IMR-90 (cell line): ENCODE data around the gene PTN. TPM values are rescaled to one million over a fixed set of nuclear protein-coding genes. Genes with fewer than 3 reads are reported as not detected.

Experiments used
- ATAC-seq: fragments of 200-7000 bp; cut with Tn5 transposase; 2 replicates; pipeline ENCODE4 v1.9.1; 2020; ENCODE audit warnings: low read depth, mild to moderate bottlenecking, moderate library complexity
- BruUV-seq: library from RNA; stranded (reverse); fragments of 400-500 nt; replicated peaks from 2 replicates; lab custom pipeline; 2021; lab: Mats Ljungman, UMichigan
- CTCF ChIA-PET: fragments of 300-600 bp; formaldehyde crosslinking; extraction: SDS; loops from one replicate; lab custom pipeline; 2021; ENCODE audit warnings: antibody characterized with exemption; lab: Yijun Ruan, JAX
- POLR2A ChIA-PET: fragments of 300-600 bp; sonication (Branson Sonifier 250); formaldehyde crosslinking; loops from one replicate; lab custom pipeline; 2022; ENCODE audit warnings: antibody characterized with exemption; ENCODE audit not compliant: unreplicated experiment; lab: Charles Lee
- DNase-seq: peaks from one replicate; pipeline ENCODE4 v3.0.0; 2013
- H2AFZ ChIP-seq: replicated peaks from 2 replicates; pipeline ENCODE3; 2013; ENCODE audit warnings: low read length, mild to moderate bottlenecking; ENCODE audit not compliant: poor library complexity
- H2AK5ac ChIP-seq: 2 replicates; pipeline ENCODE4 v1.6.1; 2013; ENCODE audit warnings: low read depth, low read length, inconsistent platforms
- H2AK9ac ChIP-seq: replicated peaks from 2 replicates; pipeline ENCODE3; 2013; ENCODE audit warnings: mild to moderate bottlenecking, low read depth, low read length, moderate library complexity; ENCODE audit not compliant: poor library complexity
- H2BK120ac ChIP-seq: 2 replicates; pipeline ENCODE4 v1.6.1; 2013; ENCODE audit warnings: low read depth, low read length, inconsistent platforms
- H2BK15ac ChIP-seq: 3 replicates; pipeline ENCODE4 v1.6.1; 2013; ENCODE audit warnings: low read depth, low read length, inconsistent platforms
- H2BK20ac ChIP-seq: 2 replicates; pipeline ENCODE4 v1.6.1; 2013; ENCODE audit warnings: low read depth, mild to moderate bottlenecking, inconsistent platforms, low read length, moderate library complexity
- H2BK5ac ChIP-seq: 2 replicates; pipeline ENCODE4 v1.6.1; 2013; ENCODE audit warnings: mild to moderate bottlenecking, low read depth, low read length, inconsistent platforms; ENCODE audit not compliant: poor library complexity, severe bottlenecking
- H3K14ac ChIP-seq: replicated peaks from 2 replicates; pipeline ENCODE4 v1.6.1; 2013; ENCODE audit warnings: low read depth, low read length, inconsistent platforms
- H3K18ac ChIP-seq: 2 replicates; pipeline ENCODE4 v1.6.1; 2013; ENCODE audit warnings: low read depth, low read length, control low read depth
- H3K23ac ChIP-seq: 2 replicates; pipeline ENCODE4 v1.6.1; 2013; ENCODE audit warnings: low read depth, low read length, inconsistent platforms
- H3K27ac ChIP-seq: 2 replicates; pipeline ENCODE4 v1.5.1; 2013; ENCODE audit warnings: mild to moderate bottlenecking, control low read depth, low read length; ENCODE audit not compliant: insufficient read depth
- H3K27me3 ChIP-seq: 2 replicates; pipeline ENCODE4 v1.6.1; 2013; ENCODE audit warnings: low read length; ENCODE audit not compliant: control insufficient read depth, insufficient read depth
- H3K36me3 ChIP-seq: 2 replicates; pipeline ENCODE4 v1.6.1; 2013; ENCODE audit warnings: low read length, mixed read lengths; ENCODE audit not compliant: control insufficient read depth, insufficient read depth
- H3K4ac ChIP-seq: 2 replicates; pipeline ENCODE4 v1.6.1; 2013; ENCODE audit warnings: low read depth, low read length, inconsistent platforms
- H3K4me1 ChIP-seq: 2 replicates; pipeline ENCODE4 v1.6.1; 2013; ENCODE audit warnings: low read length, mixed read lengths; ENCODE audit not compliant: control insufficient read depth, insufficient read depth
- H3K4me2 ChIP-seq: 2 replicates; pipeline ENCODE4 v1.6.1; 2013; ENCODE audit warnings: low read depth, mild to moderate bottlenecking, control low read depth, low read length, moderate library complexity
- H3K4me3 ChIP-seq: 2 replicates; pipeline ENCODE4 v1.5.1; 2013; ENCODE audit warnings: low read depth, mild to moderate bottlenecking, control low read depth, low read length, moderate library complexity; ENCODE audit not compliant: insufficient read depth
- H3K56ac ChIP-seq: 2 replicates; pipeline ENCODE4 v1.6.1; 2013; ENCODE audit warnings: low read length, inconsistent platforms; ENCODE audit not compliant: insufficient read depth; ENCODE audit errors: extremely low read depth
- H3K79me1 ChIP-seq, 2 experiments: 2 replicates each; pipeline ENCODE4 v1.6.1; 2013; ENCODE audit warnings: low read length in 2 of 2, inconsistent platforms in 1 of 2, low read depth in 1 of 2
- H3K9ac ChIP-seq: 2 replicates; pipeline ENCODE4 v1.6.1; 2013; ENCODE audit warnings: low read depth, low read length, control low read depth
- H3K9me1 ChIP-seq: 2 replicates; pipeline ENCODE4 v1.6.1; 2013; ENCODE audit warnings: low read length, inconsistent platforms; ENCODE audit not compliant: insufficient read depth
- H3K9me3 ChIP-seq: 2 replicates; pipeline ENCODE4 v1.6.1; 2013; ENCODE audit warnings: low read length; ENCODE audit not compliant: control insufficient read depth, insufficient read depth
- H4K20me1 ChIP-seq: 2 replicates; pipeline ENCODE4 v1.6.1; 2013; ENCODE audit warnings: low read length, inconsistent platforms; ENCODE audit not compliant: insufficient read depth
- H4K5ac ChIP-seq: 2 replicates; pipeline ENCODE4 v1.6.1; 2013; ENCODE audit warnings: mild to moderate bottlenecking, low read depth, low read length, control low read depth
- H4K8ac ChIP-seq, 2 experiments: 2 replicates each; pipeline ENCODE4 v1.6.1; 2013; ENCODE audit warnings: low read depth in 2 of 2, low read length in 2 of 2, control low read depth in 1 of 2, inconsistent platforms in 1 of 2
- H4K91ac ChIP-seq: 2 replicates; pipeline ENCODE4 v1.6.1; 2013; ENCODE audit warnings: low read depth, low read length, inconsistent platforms; ENCODE audit not compliant: insufficient read depth
- USF2 ChIP-seq: fragments of 150-350 bp; IDR thresholded peaks from 2 replicates; pipeline ENCODE4 v1.6.1; 2017; ENCODE audit warnings: mild to moderate bottlenecking, antibody characterized with exemption, low read length, low read depth
- dilution Hi-C: fragments of 300-500 bp; cut with HindIII; formaldehyde crosslinking; loops from one replicate; pipeline ENCODE4 v1.14.3; 2018; ENCODE audit warnings: low sequenced_read_pairs; ENCODE audit not compliant: unreplicated experiment
- in situ Hi-C: fragments of 300-500 bp; cut with MboI; formaldehyde crosslinking; loops from 3 replicates; pipeline ENCODE4 v1.14.3; 2019; ENCODE audit warnings: low sequenced_read_pairs, inconsistent platforms, mixed read lengths
- intact Hi-C: fragments of 100-400 bp; cut with micrococcal nuclease; formaldehyde crosslinking; loops from 2 replicates; pipeline ENCODE4 v1.10.0; 2022
- polyA plus RNA-seq, 3 experiments: library from polyadenylated mRNA; depleted of rRNA; stranded (reverse); fragments of >200 nt; gene quantifications; 2 replicates each; pipeline ENCODE4 v1.2.3, GENCODE V29; 2012; ENCODE audit warnings: low replicate concordance in 1 of 3
- total RNA-seq: library from RNA; depleted of rRNA; stranded (reverse); fragments of >200 nt; gene quantifications from 2 replicates; pipeline ENCODE4 v1.2.3, GENCODE V29; 2012

Gene PTN
- total and polyA plus RNA-seq, 2 of the 4 experiments (the other 2 are of a cell fraction): 61.7 to 186 TPM

- Histone ChIP-seq H4K20me1 (no peaks in the 10 kb centered on the region), H3K27ac (no peak overlapping the region), H3K9me3 (no peaks in the 10 kb centered on the region), H3K27me3 (no peaks in the 10 kb centered on the region), H3K4ac (no peak overlapping the region), H2AK5ac (no peak overlapping the region), H4K8ac (no peak overlapping the region), H4K5ac (no peak overlapping the region), H3K79me1 (peaks cover 3 to 26% of the 10 kb centered on the region in 2 experiments; a peak in 3 of 4 replicates), H3K18ac (no peak overlapping the region), H3K9me1 (peaks cover 6% of the 10 kb centered on the region; the same call in 1 of the 2 replicates), H3K4me1 (peaks cover 8% of the 10 kb centered on the region), H3K4me3 (no peak overlapping the region), H2BK15ac (no peak overlapping the region), H2AFZ (no peak overlapping the region), H2BK120ac (no peak overlapping the region), H4K91ac (no peak overlapping the region), H3K9ac (no peak overlapping the region), H3K4me2 (no peak overlapping the region), H2AK9ac (no peak overlapping the region), H3K56ac (no peak overlapping the region), H3K14ac (no peak overlapping the region), H2BK5ac (no peak overlapping the region), H3K36me3 (no peaks in the 10 kb centered on the region), H3K23ac (no peak overlapping the region), H2BK20ac (no peak overlapping the region)
- POLR2A ChIA-PET: no interaction called here
- ATAC-seq: no peak
- dilution Hi-C loops: no loop called here
- in situ Hi-C loops: no loop called here
- BruUV-seq: no TSS peak
- intact Hi-C loops: no loop called here
- DNase-seq: no peak
- TF ChIP-seq USF2: no peak
- CTCF ChIA-PET: interaction anchor here (1.0 to 1.1 kb wide), 2 partner anchors 19 to 129 kb away, joined by 3 read pairs; no protein-coding TSS in a partner anchor
These were observed 18.5 kb downstream of the PTN start for GRCh38 chr7:137324796-137325696.
